WTC11 (cell line): ENCODE measurements around the gene MAML2.

Experiments used
- JUN ChIP-seq: sonication (generic); formaldehyde crosslinking; IDR thresholded peaks from 2 replicates; pipeline ENCODE4 v1.8.0; 2023; ENCODE audit warnings: mild to moderate bottlenecking, missing genetic modification reagents
- MYBL2 ChIP-seq: sonication (generic); formaldehyde crosslinking; IDR thresholded peaks from 2 replicates; pipeline ENCODE4 v1.8.1; 2023; ENCODE audit warnings: mild to moderate bottlenecking, moderate library complexity, missing genetic modification reagents
- ZNF232 ChIP-seq: sonication (generic); formaldehyde crosslinking; IDR thresholded peaks from 2 replicates; pipeline ENCODE4 v1.8.0; 2022; ENCODE audit warnings: mild to moderate bottlenecking, missing genetic modification reagents
- TF ChIP-seq, protein P1 (sequence below): fragments of 200-600 bp; IDR thresholded peaks from 2 replicates; pipeline ENCODE4 v1.8.0; 2022; ENCODE audit warnings: antibody characterized with exemption
- TF ChIP-seq, protein P2 (sequence below): sonication (generic); formaldehyde crosslinking; conservative IDR thresholded peaks from 2 replicates; pipeline ENCODE4 v1.8.1; 2022; ENCODE audit warnings: mild to moderate bottlenecking, missing genetic modification reagents
- TF ChIP-seq, protein P3 (sequence below): sonication (generic); formaldehyde crosslinking; IDR thresholded peaks from 2 replicates; pipeline ENCODE4 v1.8.0; 2023; ENCODE audit warnings: mild to moderate bottlenecking, missing genetic modification reagents
- TF ChIP-seq, protein P4 (sequence below): sonication (generic); formaldehyde crosslinking; IDR thresholded peaks from 2 replicates; pipeline ENCODE4 v1.8.0; 2023; ENCODE audit warnings: missing genetic modification reagents
- TF ChIP-seq, protein P5 (sequence below): fragments of 250-450 bp; sonication (Bioruptor Pico); IDR thresholded peaks from 2 replicates; pipeline ENCODE4 v2.1.2; 2022; ENCODE audit warnings: mild to moderate bottlenecking, moderate library complexity

DNA sequence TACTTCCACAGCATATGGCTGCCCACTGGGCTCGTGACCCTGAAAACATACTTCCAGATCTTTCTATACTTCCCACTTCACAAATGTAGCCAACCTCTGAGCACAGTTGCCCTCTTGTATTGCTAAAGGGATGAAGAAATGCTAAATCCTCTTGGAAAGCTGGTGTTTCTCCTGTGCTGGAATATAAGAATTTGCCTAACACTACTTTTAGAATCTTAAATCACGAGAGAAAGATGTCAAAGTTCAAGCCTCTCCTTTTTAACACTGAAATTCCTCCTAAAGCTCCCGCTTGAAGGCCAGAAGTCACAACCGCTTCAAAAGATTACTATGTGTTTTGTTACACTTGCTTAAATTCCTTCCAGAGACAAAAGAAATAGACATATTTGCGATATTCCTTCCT lies 21.9 kb downstream of the MAML2 start:
- no peak for TF ChIP-seq ZNF232
- TF ChIP-seq, protein P1, sequence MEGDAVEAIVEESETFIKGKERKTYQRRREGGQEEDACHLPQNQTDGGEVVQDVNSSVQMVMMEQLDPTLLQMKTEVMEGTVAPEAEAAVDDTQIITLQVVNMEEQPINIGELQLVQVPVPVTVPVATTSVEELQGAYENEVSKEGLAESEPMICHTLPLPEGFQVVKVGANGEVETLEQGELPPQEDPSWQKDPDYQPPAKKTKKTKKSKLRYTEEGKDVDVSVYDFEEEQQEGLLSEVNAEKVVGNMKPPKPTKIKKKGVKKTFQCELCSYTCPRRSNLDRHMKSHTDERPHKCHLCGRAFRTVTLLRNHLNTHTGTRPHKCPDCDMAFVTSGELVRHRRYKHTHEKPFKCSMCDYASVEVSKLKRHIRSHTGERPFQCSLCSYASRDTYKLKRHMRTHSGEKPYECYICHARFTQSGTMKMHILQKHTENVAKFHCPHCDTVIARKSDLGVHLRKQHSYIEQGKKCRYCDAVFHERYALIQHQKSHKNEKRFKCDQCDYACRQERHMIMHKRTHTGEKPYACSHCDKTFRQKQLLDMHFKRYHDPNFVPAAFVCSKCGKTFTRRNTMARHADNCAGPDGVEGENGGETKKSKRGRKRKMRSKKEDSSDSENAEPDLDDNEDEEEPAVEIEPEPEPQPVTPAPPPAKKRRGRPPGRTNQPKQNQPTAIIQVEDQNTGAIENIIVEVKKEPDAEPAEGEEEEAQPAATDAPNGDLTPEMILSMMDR = no peak
- TF ChIP-seq, protein P2, sequence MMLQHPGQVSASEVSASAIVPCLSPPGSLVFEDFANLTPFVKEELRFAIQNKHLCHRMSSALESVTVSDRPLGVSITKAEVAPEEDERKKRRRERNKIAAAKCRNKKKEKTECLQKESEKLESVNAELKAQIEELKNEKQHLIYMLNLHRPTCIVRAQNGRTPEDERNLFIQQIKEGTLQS (CRISPR knock-in tag) = no peak
- no peak for TF ChIP-seq JUN (CRISPR knock-in tag)
- TF ChIP-seq, protein P3, sequence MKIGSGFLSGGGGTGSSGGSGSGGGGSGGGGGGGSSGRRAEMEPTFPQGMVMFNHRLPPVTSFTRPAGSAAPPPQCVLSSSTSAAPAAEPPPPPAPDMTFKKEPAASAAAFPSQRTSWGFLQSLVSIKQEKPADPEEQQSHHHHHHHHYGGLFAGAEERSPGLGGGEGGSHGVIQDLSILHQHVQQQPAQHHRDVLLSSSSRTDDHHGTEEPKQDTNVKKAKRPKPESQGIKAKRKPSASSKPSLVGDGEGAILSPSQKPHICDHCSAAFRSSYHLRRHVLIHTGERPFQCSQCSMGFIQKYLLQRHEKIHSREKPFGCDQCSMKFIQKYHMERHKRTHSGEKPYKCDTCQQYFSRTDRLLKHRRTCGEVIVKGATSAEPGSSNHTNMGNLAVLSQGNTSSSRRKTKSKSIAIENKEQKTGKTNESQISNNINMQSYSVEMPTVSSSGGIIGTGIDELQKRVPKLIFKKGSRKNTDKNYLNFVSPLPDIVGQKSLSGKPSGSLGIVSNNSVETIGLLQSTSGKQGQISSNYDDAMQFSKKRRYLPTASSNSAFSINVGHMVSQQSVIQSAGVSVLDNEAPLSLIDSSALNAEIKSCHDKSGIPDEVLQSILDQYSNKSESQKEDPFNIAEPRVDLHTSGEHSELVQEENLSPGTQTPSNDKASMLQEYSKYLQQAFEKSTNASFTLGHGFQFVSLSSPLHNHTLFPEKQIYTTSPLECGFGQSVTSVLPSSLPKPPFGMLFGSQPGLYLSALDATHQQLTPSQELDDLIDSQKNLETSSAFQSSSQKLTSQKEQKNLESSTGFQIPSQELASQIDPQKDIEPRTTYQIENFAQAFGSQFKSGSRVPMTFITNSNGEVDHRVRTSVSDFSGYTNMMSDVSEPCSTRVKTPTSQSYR (CRISPR knock-in tag) = no peak
- TF ChIP-seq MYBL2 (CRISPR knock-in tag) = no peak
- TF ChIP-seq, protein P4, sequence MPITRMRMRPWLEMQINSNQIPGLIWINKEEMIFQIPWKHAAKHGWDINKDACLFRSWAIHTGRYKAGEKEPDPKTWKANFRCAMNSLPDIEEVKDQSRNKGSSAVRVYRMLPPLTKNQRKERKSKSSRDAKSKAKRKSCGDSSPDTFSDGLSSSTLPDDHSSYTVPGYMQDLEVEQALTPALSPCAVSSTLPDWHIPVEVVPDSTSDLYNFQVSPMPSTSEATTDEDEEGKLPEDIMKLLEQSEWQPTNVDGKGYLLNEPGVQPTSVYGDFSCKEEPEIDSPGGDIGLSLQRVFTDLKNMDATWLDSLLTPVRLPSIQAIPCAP (CRISPR knock-in tag) = no peak
- TF ChIP-seq, protein P5, sequence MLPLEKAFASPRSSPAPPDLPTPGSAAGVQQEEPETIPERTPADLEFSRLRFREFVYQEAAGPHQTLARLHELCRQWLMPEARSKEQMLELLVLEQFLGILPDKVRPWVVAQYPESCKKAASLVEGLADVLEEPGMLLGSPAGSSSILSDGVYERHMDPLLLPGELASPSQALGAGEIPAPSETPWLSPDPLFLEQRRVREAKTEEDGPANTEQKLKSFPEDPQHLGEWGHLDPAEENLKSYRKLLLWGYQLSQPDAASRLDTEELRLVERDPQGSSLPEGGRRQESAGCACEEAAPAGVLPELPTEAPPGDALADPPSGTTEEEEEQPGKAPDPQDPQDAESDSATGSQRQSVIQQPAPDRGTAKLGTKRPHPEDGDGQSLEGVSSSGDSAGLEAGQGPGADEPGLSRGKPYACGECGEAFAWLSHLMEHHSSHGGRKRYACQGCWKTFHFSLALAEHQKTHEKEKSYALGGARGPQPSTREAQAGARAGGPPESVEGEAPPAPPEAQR = no peak
